ENCODE measurements around the gene EIF3B. TPM values are rescaled to one million over a fixed set of nuclear protein-coding genes. Genes with fewer than 3 reads are reported as not detected.
"Not testable (repeated sequence)": the region's sequence is repeated elsewhere in the genome, so short reads cannot be mapped to it uniquely, and the experiment has no call there.

The EIF3B gene
- total RNA-seq, 1 donor from 2014 or later: 93.6 TPM

DNA sequence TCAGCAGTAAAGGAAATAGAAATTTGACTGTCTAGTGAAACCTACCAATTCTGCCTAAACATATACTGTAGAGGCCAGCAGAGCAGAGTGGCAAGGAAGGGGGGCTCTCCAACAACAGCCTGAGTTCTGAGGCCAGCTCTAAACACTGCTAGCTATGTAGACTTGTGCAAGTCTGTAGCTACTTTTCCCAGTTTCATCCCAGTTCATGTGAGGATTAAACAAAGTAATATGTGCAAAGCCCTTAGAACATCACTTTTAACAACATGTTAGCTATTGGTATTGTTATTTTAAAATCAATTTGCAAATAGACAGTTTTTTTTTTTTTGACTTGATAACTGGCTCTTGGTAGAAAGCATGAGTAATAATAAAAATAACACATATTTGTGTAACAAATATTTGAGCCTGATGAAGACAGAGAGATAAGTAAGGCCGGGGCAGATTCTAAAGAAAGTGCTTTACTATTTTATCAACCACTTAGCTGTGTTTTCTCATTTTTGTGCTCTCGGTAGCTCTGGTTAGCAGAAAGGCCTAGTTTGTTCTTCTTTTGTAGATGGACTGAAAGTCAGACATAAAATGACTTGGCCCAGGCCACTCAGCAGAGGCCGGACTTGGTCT lies 58.1 kb downstream of the EIF3B start:
- DNase-seq (ENCODE audit: low spot score) (no peak), ATAC-seq (no peak)
- intact Hi-C loops (cut with DNase I): no loop called here

DNA sequence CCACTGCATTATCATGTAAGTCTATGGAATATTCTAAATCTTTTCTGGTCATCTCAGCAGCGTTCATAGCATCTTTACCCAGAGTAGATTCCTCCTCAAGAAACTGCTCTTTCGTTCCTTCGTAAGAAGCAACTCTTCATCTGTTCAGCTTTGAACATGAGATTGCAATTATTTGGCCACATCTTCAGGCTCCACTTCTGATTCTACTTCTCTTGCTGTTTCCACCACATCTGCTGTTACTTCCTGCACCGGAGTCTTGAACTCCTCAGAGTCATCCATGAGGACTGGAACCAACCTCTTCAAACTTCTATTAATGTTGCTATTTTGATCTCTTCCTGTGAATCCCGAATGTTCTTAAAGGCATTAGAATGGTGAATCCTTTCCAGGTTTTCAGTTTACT lies 61.4 kb downstream of the EIF3B start:
- no peak for ATAC-seq
- no peak for DNase-seq (ENCODE audit: low spot score)
- intact Hi-C loops (cut with DNase I): no loop called here

DNA sequence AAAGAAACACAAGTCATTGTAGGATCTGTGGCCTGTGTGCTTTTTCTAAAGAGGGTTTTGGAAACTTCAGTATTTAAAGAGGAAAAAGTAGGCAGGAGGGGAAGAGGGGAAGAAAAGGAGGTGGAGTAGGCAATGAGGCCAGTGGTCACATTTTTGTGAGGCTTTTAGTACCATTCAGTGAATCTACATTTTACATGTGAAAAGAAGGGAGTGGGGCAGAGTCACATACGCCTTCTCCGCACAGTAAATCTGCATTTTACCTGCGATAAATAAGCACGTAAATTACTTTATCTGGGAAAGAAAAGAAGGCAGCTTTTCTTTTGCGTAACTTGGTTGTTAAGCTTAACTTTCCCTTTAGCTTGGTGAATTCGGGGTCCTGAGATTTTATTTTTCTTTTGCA lies 62.0 kb downstream of the EIF3B start:
- DNase-seq (ENCODE audit: low spot score) (no peak), ATAC-seq (no peak)
- intact Hi-C loops (cut with DNase I): no loop called here

DNA sequence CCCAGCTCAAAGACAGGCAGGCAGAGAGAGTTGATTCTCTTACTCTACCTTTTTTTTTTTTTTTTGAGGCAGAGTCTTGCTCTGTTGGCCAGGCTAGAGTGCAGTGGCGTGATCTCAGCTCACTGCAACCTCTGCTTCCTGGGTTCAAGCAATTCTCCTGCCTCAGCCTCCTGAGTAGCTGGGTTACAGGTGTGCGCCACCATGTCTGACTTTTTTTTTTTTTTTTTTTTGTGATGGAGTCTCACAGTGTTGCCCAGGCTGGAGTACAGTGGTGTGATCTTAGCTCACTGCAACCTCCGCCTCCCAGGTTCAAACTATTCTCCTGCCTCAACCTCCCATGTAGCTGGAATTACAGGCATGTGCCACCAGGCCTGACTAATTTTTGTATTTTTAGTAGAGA lies 62.6 kb downstream of the EIF3B start:
- intact Hi-C loops (cut with DNase I); DNase-seq (ENCODE audit: low spot score): not testable (repeated sequence)

DNA sequence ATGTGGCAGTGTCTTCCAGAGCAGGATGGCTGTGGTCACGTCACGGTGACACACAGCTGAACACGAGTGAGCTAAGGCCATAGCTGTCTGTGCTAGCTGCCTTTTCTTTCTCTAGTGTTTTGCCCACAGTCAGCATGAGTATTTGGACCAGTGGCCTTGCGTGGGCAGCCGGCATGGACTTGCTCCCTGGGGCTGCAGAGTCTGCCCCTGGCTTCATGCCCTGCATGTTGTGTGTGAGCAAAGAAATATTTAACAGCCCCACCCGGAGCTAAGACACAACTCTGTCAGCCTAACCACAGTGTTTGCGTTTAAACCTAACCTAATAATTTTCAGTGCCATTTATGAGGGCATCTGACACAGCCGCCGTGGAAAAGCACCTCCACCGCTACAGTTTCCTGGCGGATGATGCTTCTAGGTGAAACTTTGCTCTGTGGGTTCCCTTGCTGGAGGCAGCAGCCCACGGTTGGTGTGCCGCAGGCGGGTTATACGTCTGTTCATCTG lies 63.4 kb downstream of the EIF3B start:
- peak; percentile 55 for ATAC-seq
- intact Hi-C loops (cut with DNase I): no loop called here
- no peak for DNase-seq (ENCODE audit: low spot score)

More for the DNA sequence above, 62.6 kb downstream of the EIF3B start:
- ATAC-seq: not testable (repeated sequence)

DNA sequence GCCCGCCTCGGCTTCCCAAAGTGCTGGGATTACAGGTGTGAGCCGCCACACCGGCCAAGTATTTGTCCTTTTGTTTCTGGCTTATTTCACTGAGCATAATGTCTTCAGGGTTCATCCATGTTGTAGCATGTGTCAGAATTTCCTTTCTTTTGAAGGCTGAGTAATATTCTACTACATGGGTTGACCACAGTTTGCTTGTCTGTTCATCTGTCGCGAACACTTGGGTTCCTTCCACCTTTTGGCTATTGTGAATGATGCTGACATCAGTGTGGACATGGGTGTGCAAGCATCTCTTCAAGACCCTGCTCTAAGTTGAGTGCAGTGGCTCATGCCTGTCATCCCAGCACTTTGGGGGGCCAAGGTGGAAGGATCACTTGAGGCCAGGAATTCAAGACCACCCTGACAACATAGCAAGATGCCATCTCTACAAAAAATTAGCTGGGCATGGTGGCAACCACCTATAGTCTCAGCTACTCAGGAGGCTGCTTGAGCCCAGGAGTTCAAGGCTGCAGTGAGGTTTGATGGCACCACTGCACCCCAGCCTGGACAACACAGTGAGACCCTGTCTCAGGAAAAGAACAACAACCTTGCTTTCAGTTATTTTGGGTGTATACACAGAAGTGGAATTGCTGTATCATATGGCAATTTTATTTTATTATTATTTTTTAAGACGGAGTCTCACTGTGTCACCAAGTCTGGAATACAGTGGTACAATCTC lies 65.7 kb downstream of the EIF3B start:
- ATAC-seq: no peak
- no peak for DNase-seq (ENCODE audit: low spot score)
- intact Hi-C loops (cut with DNase I): no loop called here

DNA sequence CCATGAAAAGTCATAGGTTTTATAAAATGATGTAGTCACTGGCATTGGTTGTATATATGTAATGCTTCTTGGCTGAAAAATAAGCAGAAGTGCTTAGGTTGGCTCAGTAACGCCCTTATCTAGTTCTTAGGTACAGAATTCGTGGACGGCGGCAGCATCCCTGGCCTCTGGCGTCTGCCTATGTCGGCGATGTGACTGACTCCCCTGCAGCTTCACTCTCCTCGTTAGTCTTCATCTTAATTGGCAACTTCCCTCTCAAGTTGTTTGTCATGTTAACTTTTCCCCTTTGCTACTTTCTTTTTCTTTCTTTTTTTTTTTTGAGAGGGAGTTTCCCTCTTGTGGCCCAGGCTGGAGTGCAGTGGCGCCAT lies 67.3 kb downstream of the EIF3B start:
- ATAC-seq (no peak), DNase-seq (ENCODE audit: low spot score) (no peak)
- intact Hi-C loops (cut with DNase I): no loop called here

DNA sequence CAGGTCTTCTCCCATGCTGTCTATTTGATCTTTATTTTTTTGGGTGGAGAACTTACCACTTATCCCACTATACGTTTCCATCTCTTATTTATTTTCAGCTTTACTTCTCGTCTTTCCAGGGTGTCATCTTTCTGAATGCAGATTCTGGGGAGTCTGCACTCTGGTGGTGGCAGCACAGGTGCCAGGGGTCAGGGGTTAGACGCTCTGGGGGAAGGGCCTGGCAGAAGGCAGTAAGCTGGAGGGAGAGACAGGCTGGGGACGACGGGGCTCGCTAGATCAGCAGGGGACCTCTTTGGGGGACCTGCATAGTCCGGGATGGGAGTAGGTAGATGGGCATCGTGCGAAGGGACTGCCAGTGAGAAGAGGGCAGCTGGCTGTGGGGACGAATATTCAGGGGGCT lies 71.1 kb downstream of the EIF3B start:
- DNase-seq (ENCODE audit: low spot score) (no peak), ATAC-seq (no peak)
- intact Hi-C loops (cut with DNase I): no loop called here

Other genes with a start within 250 kb of the EIF3B start
- 42.1 TPM for gene MAD1L1, start 121.9 kb upstream of the EIF3B start, total RNA-seq
- gene MRM2, start 112.6 kb upstream of the EIF3B start, total RNA-seq: 12.9 TPM
- gene NUDT1, start 112.6 kb upstream of the EIF3B start, total RNA-seq: 11.5 TPM
- gene SNX8, start 40.4 kb upstream of the EIF3B start, total RNA-seq: 25.9 TPM
- 30.7 TPM for gene CHST12, start 48.8 kb downstream of the EIF3B start, total RNA-seq
- gene GRIFIN, start 121.6 kb downstream of the EIF3B start, total RNA-seq: not detected
- gene LFNG, start 164.9 kb downstream of the EIF3B start, total RNA-seq: 20.1 TPM
- 22.0 TPM for gene BRAT1, start 200.7 kb downstream of the EIF3B start, total RNA-seq
- 21.4 TPM for gene IQCE, start 204.2 kb downstream of the EIF3B start, total RNA-seq

Measured in sciatic nerve (tissue), 2 donors.